Loucy (cell line): ENCODE results near the gene SQSTM1.

Experiments used
- H2AFZ ChIP-seq: fragments of 200-600 bp; sonication (generic); 2 replicates; pipeline ENCODE4 v1.6.0; 2016; ENCODE audit warnings: antibody characterized with exemption, mild to moderate bottlenecking, low read length, moderate library complexity
- H3F3A ChIP-seq: fragments of 200-600 bp; 2 replicates; pipeline ENCODE4 v1.6.0; 2016; ENCODE audit warnings: antibody characterized with exemption, low read depth, mild to moderate bottlenecking
- H3K27me3 ChIP-seq: fragments of 200-600 bp; sonication (generic); 2 replicates; pipeline ENCODE4 v1.6.1; 2014; ENCODE audit warnings: low read length, mild to moderate bottlenecking; ENCODE audit not compliant: insufficient read depth, poor library complexity, severe bottlenecking
- H3K36me3 ChIP-seq: fragments of 200-600 bp; sonication (generic); 2 replicates; pipeline ENCODE4 v1.6.1; 2016; ENCODE audit warnings: low read length; ENCODE audit not compliant: insufficient read depth
- H3K4me1 ChIP-seq: fragments of 200-600 bp; sonication (generic); 2 replicates; pipeline ENCODE4 v1.5.1; 2014; ENCODE audit warnings: low read length, mild to moderate bottlenecking; ENCODE audit not compliant: insufficient read depth, poor library complexity, severe bottlenecking
- H3K4me2 ChIP-seq: fragments of 200-600 bp; sonication (generic); 2 replicates; pipeline ENCODE4 v1.6.0; 2014; ENCODE audit warnings: antibody characterized with exemption, low read length, low read depth, mild to moderate bottlenecking; ENCODE audit not compliant: poor library complexity, severe bottlenecking
- H3K4me3 ChIP-seq: fragments of 200-600 bp; sonication (generic); 2 replicates; pipeline ENCODE4 v1.5.1; 2014; ENCODE audit warnings: low read length, mild to moderate bottlenecking, mixed read lengths; ENCODE audit not compliant: poor library complexity, severe bottlenecking
- H3K79me2 ChIP-seq: fragments of 200-600 bp; sonication (generic); 2 replicates; pipeline ENCODE4 v1.6.1; 2014; ENCODE audit warnings: low read length; ENCODE audit not compliant: insufficient read depth
- H3K9ac ChIP-seq: fragments of 200-600 bp; sonication (generic); 2 replicates; pipeline ENCODE4 v1.6.0; 2014; ENCODE audit warnings: mild to moderate bottlenecking, low read depth, low read length, moderate library complexity; ENCODE audit not compliant: poor library complexity, severe bottlenecking
- H3K9me2 ChIP-seq: fragments of 200-600 bp; sonication (generic); replicated peaks from 2 replicates; pipeline ENCODE4 v1.6.1; 2016; ENCODE audit warnings: low read depth, low read length, mixed read lengths
- H3K9me3 ChIP-seq: fragments of 200-600 bp; sonication (generic); 2 replicates; pipeline ENCODE4 v1.6.1; 2014; ENCODE audit warnings: mild to moderate bottlenecking, antibody characterized with exemption, low read length, low read depth; ENCODE audit not compliant: insufficient read depth
- H4K20me1 ChIP-seq: fragments of 200-600 bp; sonication (generic); 2 replicates; pipeline ENCODE4 v1.6.0; 2014; ENCODE audit warnings: antibody characterized with exemption, low read length, mild to moderate bottlenecking; ENCODE audit not compliant: insufficient read depth, poor library complexity, severe bottlenecking
- EZH2phosphoT487 ChIP-seq: fragments of 200-600 bp; IDR thresholded peaks from 2 replicates; pipeline ENCODE4 v1.6.1; 2018; ENCODE audit warnings: antibody characterized with exemption, mild to moderate bottlenecking, moderate library complexity, borderline replicate concordance
- TF ChIP-seq, protein P1 (sequence below): fragments of 200-600 bp; sonication (generic); conservative IDR thresholded peaks from 2 replicates; pipeline ENCODE4 v1.5.1; 2014; ENCODE audit warnings: mild to moderate bottlenecking, antibody characterized with exemption, low read length

SQSTM1 gene

DNA sequence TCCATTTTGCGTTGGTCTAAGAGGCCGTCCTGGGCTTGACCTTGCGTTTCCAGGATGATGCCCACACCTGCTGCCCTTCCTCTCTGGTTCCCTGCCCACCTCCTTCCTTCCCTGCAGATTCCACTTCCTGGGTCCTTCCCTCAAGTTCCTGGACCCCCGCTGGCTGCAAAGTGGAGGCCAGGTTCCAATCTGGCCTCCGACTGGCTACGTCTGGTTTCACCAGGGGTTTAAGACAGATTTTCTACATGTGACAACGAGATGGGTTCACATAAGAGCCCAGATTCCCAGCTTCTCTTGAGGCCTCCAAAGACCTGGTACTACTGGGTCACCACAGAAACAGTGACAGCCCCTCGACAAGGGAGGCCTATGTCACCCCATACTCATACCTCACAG is 16.2 kb upstream of the SQSTM1 start:
- Histone ChIP-seq H3K36me3 (peaks cover 5% of the 10 kb centered on the region; the same call in 1 of the 2 replicates), H3K4me1 (peaks cover 14% of the 10 kb centered on the region), H3K27me3 (no peaks in the 10 kb centered on the region), H3K79me2 (peaks cover 18% of the 10 kb centered on the region), H4K20me1 (peaks cover 14% of the 10 kb centered on the region), H3K9me2 (no peaks in the 10 kb centered on the region), H3K4me2 (peak overlapping the region; percentile 85), H2AFZ (no peak overlapping the region), H3K9me3 (no peaks in the 10 kb centered on the region), H3K4me3 (peak overlapping the region; percentile 73), H3K9ac (peak overlapping the region; percentile 72), H3F3A (no peaks in the 10 kb centered on the region)
- TF ChIP-seq EZH2phosphoT487: no peak
- TF ChIP-seq, protein P1, sequence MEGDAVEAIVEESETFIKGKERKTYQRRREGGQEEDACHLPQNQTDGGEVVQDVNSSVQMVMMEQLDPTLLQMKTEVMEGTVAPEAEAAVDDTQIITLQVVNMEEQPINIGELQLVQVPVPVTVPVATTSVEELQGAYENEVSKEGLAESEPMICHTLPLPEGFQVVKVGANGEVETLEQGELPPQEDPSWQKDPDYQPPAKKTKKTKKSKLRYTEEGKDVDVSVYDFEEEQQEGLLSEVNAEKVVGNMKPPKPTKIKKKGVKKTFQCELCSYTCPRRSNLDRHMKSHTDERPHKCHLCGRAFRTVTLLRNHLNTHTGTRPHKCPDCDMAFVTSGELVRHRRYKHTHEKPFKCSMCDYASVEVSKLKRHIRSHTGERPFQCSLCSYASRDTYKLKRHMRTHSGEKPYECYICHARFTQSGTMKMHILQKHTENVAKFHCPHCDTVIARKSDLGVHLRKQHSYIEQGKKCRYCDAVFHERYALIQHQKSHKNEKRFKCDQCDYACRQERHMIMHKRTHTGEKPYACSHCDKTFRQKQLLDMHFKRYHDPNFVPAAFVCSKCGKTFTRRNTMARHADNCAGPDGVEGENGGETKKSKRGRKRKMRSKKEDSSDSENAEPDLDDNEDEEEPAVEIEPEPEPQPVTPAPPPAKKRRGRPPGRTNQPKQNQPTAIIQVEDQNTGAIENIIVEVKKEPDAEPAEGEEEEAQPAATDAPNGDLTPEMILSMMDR: no peak

DNA sequence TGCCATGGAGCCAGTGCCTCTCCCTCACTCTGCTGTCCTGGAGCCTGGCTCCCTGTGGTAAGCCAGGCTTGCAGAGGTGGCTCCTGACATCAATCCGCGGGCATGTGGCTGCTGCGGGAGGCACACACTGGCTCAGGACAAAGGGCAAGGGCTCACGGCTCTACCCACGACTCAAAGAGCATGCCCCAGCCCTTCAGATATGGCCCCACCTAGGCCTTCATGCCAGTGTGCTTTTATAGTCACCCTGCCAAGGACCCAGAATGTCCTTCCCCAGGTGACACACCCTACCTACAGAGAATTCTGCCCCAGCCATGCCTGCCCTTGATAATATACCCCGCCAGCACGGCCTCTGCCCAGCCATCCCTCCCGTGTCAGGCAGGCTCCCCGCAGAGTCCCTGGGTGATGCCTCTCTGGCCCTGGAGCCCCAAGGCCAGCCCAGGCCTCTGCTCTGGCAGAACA is 15.6 kb upstream of the SQSTM1 start:
- Histone ChIP-seq H3F3A (no peaks in the 10 kb centered on the region), H3K27me3 (no peaks in the 10 kb centered on the region), H3K79me2 (peaks cover 18% of the 10 kb centered on the region), H3K9me3 (no peaks in the 10 kb centered on the region), H3K4me2 (peak overlapping the region; percentile 85), H3K9me2 (no peaks in the 10 kb centered on the region), H2AFZ (no peak overlapping the region), H3K36me3 (no peaks in the 10 kb centered on the region), H4K20me1 (peaks cover 14% of the 10 kb centered on the region), H3K4me3 (peak overlapping the region; percentile 73), H3K9ac (peak overlapping the region; percentile 72), H3K4me1 (peaks cover 14% of the 10 kb centered on the region)
- TF ChIP-seq EZH2phosphoT487: no peak
- TF ChIP-seq, protein P1: no peak

DNA sequence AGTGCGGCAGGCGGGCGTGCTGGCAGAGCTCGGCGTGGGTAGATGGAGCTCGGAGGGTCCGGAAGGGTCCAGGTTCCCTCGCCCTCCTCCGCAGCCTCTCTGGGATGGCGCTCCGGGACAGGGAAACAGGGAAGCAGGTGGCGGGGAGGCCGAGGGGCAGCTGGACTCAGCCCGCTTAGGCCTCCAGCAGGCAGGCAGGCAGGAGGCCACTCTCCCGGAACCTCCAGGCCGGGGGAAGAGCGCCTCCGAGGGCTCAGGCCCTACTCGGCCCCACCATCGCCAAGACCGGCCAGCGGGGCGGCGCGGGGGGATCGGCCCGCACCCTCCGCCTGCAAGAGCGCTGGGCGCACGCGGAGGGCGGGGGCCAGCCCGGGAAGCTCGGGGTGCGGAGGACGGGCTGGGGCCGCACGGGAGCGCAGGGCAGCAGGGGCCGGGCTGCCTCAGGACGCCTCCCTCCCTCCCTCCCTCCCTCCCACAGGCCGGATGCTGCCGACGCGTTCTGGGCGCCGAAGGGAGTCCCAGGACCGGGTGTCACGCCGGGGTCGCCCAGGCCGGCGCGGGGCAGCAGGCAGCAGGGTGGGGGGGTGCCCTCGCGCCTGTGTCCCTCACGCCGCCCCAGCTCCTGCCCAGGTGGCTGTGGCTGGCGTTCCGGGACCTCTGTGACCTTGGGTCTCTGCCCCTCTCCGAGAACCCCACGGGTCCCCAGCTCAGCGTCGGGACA is 15.0 kb upstream of the SQSTM1 start:
- Histone ChIP-seq H2AFZ (no peak overlapping the region), H3K4me1 (peaks cover 14% of the 10 kb centered on the region), H3K4me3 (peak overlapping the region; percentile 73), H3K27me3 (no peaks in the 10 kb centered on the region), H4K20me1 (peaks cover 14% of the 10 kb centered on the region), H3K9me3 (no peaks in the 10 kb centered on the region), H3K9me2 (no peaks in the 10 kb centered on the region), H3F3A (no peaks in the 10 kb centered on the region), H3K4me2 (peak overlapping the region; percentile 85), H3K36me3 (no peaks in the 10 kb centered on the region), H3K79me2 (peaks cover 18% of the 10 kb centered on the region), H3K9ac (peak overlapping the region; percentile 72)
- TF ChIP-seq, protein P1: no peak
- no peak for TF ChIP-seq EZH2phosphoT487
